Fibroblast of the aortic adventitia (primary cell): ENCODE data around the gene SMCO4. TPM values are rescaled to one million over a fixed set of nuclear protein-coding genes. Genes with fewer than 3 reads are reported as not detected.
"Not testable (repeated sequence)": the region's sequence is repeated elsewhere in the genome, so short reads cannot be mapped to it uniquely, and the experiment has no call there.

Experiments
- DNase-seq: peaks from one replicate; pipeline ENCODE4 v3.0.0-alpha.2; 2010; ENCODE audit warnings: low read depth
- H3K4me3 ChIP-seq: 2 replicates; pipeline ENCODE4 v1.5.1; 2011; ENCODE audit warnings: low read depth, mild to moderate bottlenecking, control low read depth, low read length, moderate library complexity
- small RNA-seq: library from RNA; depleted of rRNA; stranded (forward); fragments of <200 nt; gene quantifications from one replicate; pipeline ENCODE3, GENCODE V24; 2012
- total RNA-seq: library from RNA; depleted of rRNA; stranded (reverse); fragments of >200 nt; gene quantifications from 2 replicates; pipeline ENCODE4 v1.2.3, GENCODE V29; 2012; ENCODE audit warnings: low replicate concordance
- TF ChIP-seq, protein P1 (sequence below): IDR thresholded peaks from 2 replicates; pipeline ENCODE4 v1.5.1; 2011; ENCODE audit warnings: mild to moderate bottlenecking, low read length, control low read depth, inconsistent platforms; ENCODE audit not compliant: insufficient read depth

SMCO4 gene
- total RNA-seq, 1 donor = 7.3 TPM

GRCh38 chr11:93467054-93467453, 76.1 kb downstream of the SMCO4 start:
- DNase-seq = no peak
- TF ChIP-seq, protein P1, sequence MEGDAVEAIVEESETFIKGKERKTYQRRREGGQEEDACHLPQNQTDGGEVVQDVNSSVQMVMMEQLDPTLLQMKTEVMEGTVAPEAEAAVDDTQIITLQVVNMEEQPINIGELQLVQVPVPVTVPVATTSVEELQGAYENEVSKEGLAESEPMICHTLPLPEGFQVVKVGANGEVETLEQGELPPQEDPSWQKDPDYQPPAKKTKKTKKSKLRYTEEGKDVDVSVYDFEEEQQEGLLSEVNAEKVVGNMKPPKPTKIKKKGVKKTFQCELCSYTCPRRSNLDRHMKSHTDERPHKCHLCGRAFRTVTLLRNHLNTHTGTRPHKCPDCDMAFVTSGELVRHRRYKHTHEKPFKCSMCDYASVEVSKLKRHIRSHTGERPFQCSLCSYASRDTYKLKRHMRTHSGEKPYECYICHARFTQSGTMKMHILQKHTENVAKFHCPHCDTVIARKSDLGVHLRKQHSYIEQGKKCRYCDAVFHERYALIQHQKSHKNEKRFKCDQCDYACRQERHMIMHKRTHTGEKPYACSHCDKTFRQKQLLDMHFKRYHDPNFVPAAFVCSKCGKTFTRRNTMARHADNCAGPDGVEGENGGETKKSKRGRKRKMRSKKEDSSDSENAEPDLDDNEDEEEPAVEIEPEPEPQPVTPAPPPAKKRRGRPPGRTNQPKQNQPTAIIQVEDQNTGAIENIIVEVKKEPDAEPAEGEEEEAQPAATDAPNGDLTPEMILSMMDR = no peak
- H3K4me3 ChIP-seq = no peak overlapping the region

DNA sequence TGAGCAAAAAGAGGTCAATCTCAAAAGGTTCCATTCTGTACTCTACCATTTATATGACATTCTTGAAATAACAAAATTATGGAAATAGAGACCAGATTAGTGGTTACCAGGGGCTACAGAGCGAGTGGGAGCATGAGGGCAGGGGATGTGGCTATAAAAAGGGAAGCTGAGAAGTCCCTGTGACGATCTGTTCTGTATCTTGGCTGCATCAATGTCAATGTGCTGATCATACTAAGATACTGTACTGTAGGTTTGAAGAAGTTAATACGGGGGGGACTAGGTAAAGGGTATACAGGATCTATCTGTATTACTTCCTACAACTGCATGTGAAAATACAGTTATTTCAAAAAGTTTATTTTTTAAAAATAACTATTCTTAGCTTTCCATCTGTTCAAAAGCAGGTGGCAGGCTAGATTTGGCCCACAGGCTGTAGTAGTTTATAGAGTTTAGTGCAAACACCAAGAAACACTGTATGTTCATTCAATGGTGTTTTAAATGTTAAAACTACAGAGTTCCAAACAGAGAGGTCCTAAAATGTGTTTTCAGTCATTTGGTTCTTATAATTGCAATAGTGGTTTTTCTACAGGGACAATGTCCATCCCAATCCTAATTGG, 78.2 kb downstream of the SMCO4 start:
- no peak for DNase-seq
- TF ChIP-seq, protein P1 = no peak
- H3K4me3 ChIP-seq = no peak overlapping the region

GRCh38 chr11:93463666-93464065, 79.5 kb downstream of the SMCO4 start:
- H3K4me3 ChIP-seq = not testable (repeated sequence)

GRCh38 chr11:93458286-93458685, 84.9 kb downstream of the SMCO4 start:
- no peak overlapping the region for H3K4me3 ChIP-seq
- no peak for DNase-seq
- TF ChIP-seq, protein P1 = no peak

More at GRCh38 chr11:93463666-93464065, 79.5 kb downstream of the SMCO4 start:
- not testable (repeated sequence) for DNase-seq

DNA sequence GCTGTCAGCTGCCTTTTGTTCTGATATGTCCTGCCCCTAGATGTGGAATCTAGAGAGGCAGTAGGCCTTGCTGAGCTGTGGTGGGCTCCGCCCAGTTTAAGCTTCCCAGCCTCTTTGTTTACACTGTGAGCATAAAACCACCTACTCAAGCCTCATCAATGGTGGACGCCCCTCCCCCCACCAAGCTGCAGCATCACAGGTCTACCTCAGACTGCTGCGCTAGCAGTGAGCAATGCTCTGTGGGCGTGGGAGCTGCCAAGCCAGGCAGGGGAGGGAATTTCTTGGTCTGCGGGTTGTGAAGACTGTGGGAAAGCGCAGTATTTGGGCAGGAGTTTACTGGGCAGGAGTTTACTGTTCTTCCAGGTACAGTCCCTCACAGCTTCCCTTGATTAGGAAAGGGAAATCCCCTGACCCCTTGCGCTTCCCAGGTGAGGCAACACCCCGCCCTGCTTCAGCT, 98.5 kb downstream of the SMCO4 start:
- no peak overlapping the region for H3K4me3 ChIP-seq
- TF ChIP-seq, protein P1 = no peak
- DNase-seq = no peak

- H3K4me3 ChIP-seq, DNase-seq: not testable (repeated sequence)
These were observed 100.0 kb downstream of the SMCO4 start for GRCh38 chr11:93443232-93443631.

GRCh38 chr11:93432247-93432646, 110.9 kb downstream of the SMCO4 start:
- no peak overlapping the region for H3K4me3 ChIP-seq
- no peak for DNase-seq
- TF ChIP-seq, protein P1 = no peak

Small RNA genes lying within 50 kb of the gene (small RNA-seq; reads per million reads assigned to genes)
- not detected for gene RN7SL223P

Other genes with a start within 250 kb of the SMCO4 start
- not detected in 2 replicates for gene DEUP1, start 212.6 kb downstream of the SMCO4 start, total RNA-seq
- gene CEP295, start 118.3 kb upstream of the SMCO4 start, total RNA-seq = 13.7 and 33.3 TPM in 2 replicates
- gene TAF1D, start 198.1 kb upstream of the SMCO4 start, total RNA-seq = 160 and 233 TPM in 2 replicates
- gene C11orf54, start 198.3 kb upstream of the SMCO4 start, total RNA-seq = 30.6 and 44.0 TPM in 2 replicates
- gene MED17, start 240.9 kb upstream of the SMCO4 start, total RNA-seq = 23.4 and 30.3 TPM in 2 replicates